ENCODE results near the gene EEF2. TPM values are rescaled to one million over a fixed set of nuclear protein-coding genes. Genes with fewer than 3 reads are reported as not detected.
A peak's percentile ranks its signal among the peaks of the same experiment; 100 is the strongest.
"Not testable (repeated sequence)": the region's sequence is repeated elsewhere in the genome, so short reads cannot be mapped to it uniquely, and the experiment has no call there.

EEF2 gene
- total RNA-seq, 1 experiment from 2014 or later, result 2,952 TPM

- no peak for DNase-seq (ENCODE audit: low read depth)
- in situ Hi-C loops (cut with HindIII; ENCODE audit: low pct_unique_long_range_greater_than_20kb, low sequenced_read_pairs), result loop anchor here (25.0 kb wide), 1 partner anchor 233 kb away; no protein-coding TSS in a partner anchor
Observed at GRCh38 chr19:3979289-3979673, 6.0 kb downstream of the EEF2 start.

- DNase-seq (ENCODE audit: low read depth), result no peak
- in situ Hi-C loops (cut with HindIII; ENCODE audit: low pct_unique_long_range_greater_than_20kb, low sequenced_read_pairs), result loop anchor here (25.0 kb wide), 1 partner anchor 234 kb away; no protein-coding TSS in a partner anchor
Observed at GRCh38 chr19:3978145-3978544, 7.1 kb downstream of the EEF2 start.

GRCh38 chr19:3977242-3978143 lies 7.8 kb downstream of the EEF2 start:
- in situ Hi-C loops (cut with HindIII; ENCODE audit: low pct_unique_long_range_greater_than_20kb, low sequenced_read_pairs), result loop anchor here (25.0 kb wide), 1 partner anchor 235 kb away; no protein-coding TSS in a partner anchor
- DNase-seq (ENCODE audit: low read depth), result no peak

- DNase-seq (ENCODE audit: low read depth), result no peak
- in situ Hi-C loops (cut with HindIII; ENCODE audit: low pct_unique_long_range_greater_than_20kb, low sequenced_read_pairs), result loop anchor here (25.0 kb wide), 1 partner anchor 236 kb away; no protein-coding TSS in a partner anchor
Observed at GRCh38 chr19:3976495-3977241, 8.6 kb downstream of the EEF2 start.

- in situ Hi-C loops (cut with HindIII; ENCODE audit: low pct_unique_long_range_greater_than_20kb, low sequenced_read_pairs), result loop anchor here (25.0 kb wide), 1 partner anchor 237 kb away; no protein-coding TSS in a partner anchor
- DNase-seq (ENCODE audit: low read depth), result no peak
Observed at GRCh38 chr19:3975637-3976087, 9.6 kb downstream of the EEF2 start.

GRCh38 chr19:3975144-3975543 lies 10.1 kb downstream of the EEF2 start:
- DNase-seq (ENCODE audit: low read depth), result no peak
- in situ Hi-C loops (cut with HindIII; ENCODE audit: low pct_unique_long_range_greater_than_20kb, low sequenced_read_pairs), result loop anchor here (25.0 kb wide), 1 partner anchor 237 kb away; no protein-coding TSS in a partner anchor

- in situ Hi-C loops (cut with HindIII; ENCODE audit: low pct_unique_long_range_greater_than_20kb, low sequenced_read_pairs), result no loop called here
- peak; percentile 91 for DNase-seq (ENCODE audit: low read depth)
Observed at GRCh38 chr19:3970808-3971598, 14.3 kb downstream of the EEF2 start, which contains the start of gene DAPK3. Gene DAPK3 (minus strand): TSS chr19:3971099. CDS start chr19:3969735, 1,364 bp downstream.

- in situ Hi-C loops (cut with HindIII; ENCODE audit: low pct_unique_long_range_greater_than_20kb, low sequenced_read_pairs), result no loop called here
- no peak for DNase-seq (ENCODE audit: low read depth)
Observed at GRCh38 chr19:3970313-3970807, 14.9 kb downstream of the EEF2 start.

GRCh38 chr19:3969435-3970312 lies 15.6 kb downstream of the EEF2 start:
- in situ Hi-C loops (cut with HindIII; ENCODE audit: low pct_unique_long_range_greater_than_20kb, low sequenced_read_pairs), result no loop called here
- peak; percentile 81 for DNase-seq (ENCODE audit: low read depth)

GRCh38 chr19:3968556-3969434 lies 16.5 kb downstream of the EEF2 start:
- in situ Hi-C loops (cut with HindIII; ENCODE audit: low pct_unique_long_range_greater_than_20kb, low sequenced_read_pairs), result no loop called here
- peak; percentile 91 for DNase-seq (ENCODE audit: low read depth)

GRCh38 chr19:3967983-3968382 lies 17.3 kb downstream of the EEF2 start:
- DNase-seq (ENCODE audit: low read depth); in situ Hi-C loops (cut with HindIII; ENCODE audit: low pct_unique_long_range_greater_than_20kb, low sequenced_read_pairs): not testable (repeated sequence)

GRCh38 chr19:3966051-3967017 lies 18.9 kb downstream of the EEF2 start:
- in situ Hi-C loops (cut with HindIII; ENCODE audit: low pct_unique_long_range_greater_than_20kb, low sequenced_read_pairs), result no loop called here
- DNase-seq (ENCODE audit: low read depth), result no peak

GRCh38 chr19:3964256-3965194 lies 20.7 kb downstream of the EEF2 start:
- in situ Hi-C loops (cut with HindIII; ENCODE audit: low pct_unique_long_range_greater_than_20kb, low sequenced_read_pairs), result no loop called here
- DNase-seq (ENCODE audit: low read depth), result no peak
